HepG2 (cell line): ENCODE data around the gene BMERB1. TPM values are rescaled to one million over a fixed set of nuclear protein-coding genes. Genes with fewer than 3 reads are reported as not detected.

Experiments used
- ARHGAP35 ChIP-seq: sonication (generic); formaldehyde crosslinking; IDR thresholded peaks from 2 replicates; pipeline ENCODE4 v1.9.0; 2022; ENCODE audit warnings: mild to moderate bottlenecking, inconsistent platforms, moderate library complexity, missing genetic modification reagents, borderline replicate concordance
- FLYWCH1 ChIP-seq: sonication (generic); formaldehyde crosslinking; IDR thresholded peaks from 2 replicates; pipeline ENCODE4 v1.8.1; 2023; ENCODE audit warnings: mild to moderate bottlenecking, missing genetic modification reagents
- HOXD1 ChIP-seq: sonication (generic); formaldehyde crosslinking; IDR thresholded peaks from 2 replicates; pipeline ENCODE4 v1.5.0; 2020; ENCODE audit warnings: missing genetic modification reagents
- JUNB ChIP-seq: sonication (generic); formaldehyde crosslinking; IDR thresholded peaks from 2 replicates; pipeline ENCODE4 v1.8.0; 2022; ENCODE audit warnings: missing genetic modification reagents, mild to moderate bottlenecking, borderline replicate concordance
- MXI1 ChIP-seq: IDR thresholded peaks from 3 replicates; pipeline ENCODE4 v1.6.1; 2012; ENCODE audit warnings: low read depth, low read length, inconsistent platforms, borderline replicate concordance
- NRL ChIP-seq: sonication (generic); formaldehyde crosslinking; IDR thresholded peaks from 2 replicates; pipeline ENCODE4 v1.5.0; 2020; ENCODE audit warnings: missing genetic modification reagents, mild to moderate bottlenecking, moderate library complexity, borderline replicate concordance
- PHF5A ChIP-seq: IDR thresholded peaks from one replicate; pipeline ENCODE4 v1.6.1; 2018; ENCODE audit warnings: low read depth, missing genetic modification reagents; ENCODE audit not compliant: unreplicated experiment
- POLR2AphosphoS5 ChIP-seq: IDR thresholded peaks from 2 replicates; pipeline ENCODE4 v1.6.1; 2012; ENCODE audit warnings: low read depth, low read length
- RFX3 ChIP-seq: IDR thresholded peaks from 2 replicates; pipeline ENCODE4 v1.6.1; 2016; ENCODE audit warnings: missing biosample characterization, missing genetic modification reagents
- TEAD3 ChIP-seq: optimal IDR thresholded peaks from 2 replicates; pipeline ENCODE3; 2016; ENCODE audit warnings: borderline replicate concordance
- USF2 ChIP-seq, 2 experiments: sonication (generic) in 1 of 2; formaldehyde crosslinking in 1 of 2; IDR thresholded peaks; 2 replicates each; pipeline versions ENCODE4 v1.5.1 to v1.6.1; 2011 to 2020; ENCODE audit warnings: borderline replicate concordance in 1 of 2, low read depth in 1 of 2, low read length in 1 of 2, mild to moderate bottlenecking in 1 of 2, missing genetic modification reagents in 1 of 2, moderate library complexity in 1 of 2
- WIZ ChIP-seq: sonication (generic); formaldehyde crosslinking; IDR thresholded peaks from 2 replicates; pipeline ENCODE4 v1.5.1; 2020; ENCODE audit warnings: mild to moderate bottlenecking, missing genetic modification reagents
- YY1 ChIP-seq: IDR thresholded peaks from 2 replicates; pipeline ENCODE4 v1.6.1; 2011; ENCODE audit warnings: low read length, low read depth, moderate library complexity, mild to moderate bottlenecking; ENCODE audit not compliant: insufficient read depth, insufficient replicate concordance
- ZBTB34 ChIP-seq: sonication (generic); formaldehyde crosslinking; IDR thresholded peaks from 2 replicates; pipeline ENCODE4 v1.8.0; 2022; ENCODE audit warnings: mild to moderate bottlenecking, missing genetic modification reagents
- ZFP90 ChIP-seq: sonication (generic); formaldehyde crosslinking; IDR thresholded peaks from 2 replicates; pipeline ENCODE4 v1.8.0; 2022; ENCODE audit warnings: missing genetic modification reagents, mild to moderate bottlenecking, inconsistent platforms, borderline replicate concordance
- ZFP91 ChIP-seq: sonication (generic); formaldehyde crosslinking; IDR thresholded peaks from 2 replicates; pipeline ENCODE4 v1.9.0; 2022; ENCODE audit warnings: missing genetic modification reagents, mild to moderate bottlenecking, borderline replicate concordance
- ZNF101 ChIP-seq: sonication (generic); formaldehyde crosslinking; IDR thresholded peaks from 2 replicates; pipeline ENCODE4 v1.4.0; 2020; ENCODE audit warnings: mild to moderate bottlenecking, low read depth, missing genetic modification reagents, borderline replicate concordance
- ZNF512 ChIP-seq: sonication (generic); formaldehyde crosslinking; IDR thresholded peaks from 2 replicates; pipeline ENCODE4 v1.4.0; 2020; ENCODE audit warnings: mild to moderate bottlenecking, missing genetic modification reagents
- ZNF558 ChIP-seq: sonication (generic); formaldehyde crosslinking; IDR thresholded peaks from 2 replicates; pipeline ENCODE4 v1.9.0; 2022; ENCODE audit warnings: mild to moderate bottlenecking, missing genetic modification reagents, borderline replicate concordance
- ZNF75D ChIP-seq: sonication (generic); formaldehyde crosslinking; IDR thresholded peaks from 2 replicates; pipeline ENCODE4 v1.8.1; 2023; ENCODE audit warnings: missing genetic modification reagents, mild to moderate bottlenecking, borderline replicate concordance
- ZNF776 ChIP-seq: sonication (generic); formaldehyde crosslinking; IDR thresholded peaks from 2 replicates; pipeline ENCODE4 v1.4.0; 2020; ENCODE audit warnings: mild to moderate bottlenecking, missing genetic modification reagents
- ZNF790 ChIP-seq: sonication (generic); formaldehyde crosslinking; IDR thresholded peaks from 2 replicates; pipeline ENCODE4 v1.8.0; 2022; ENCODE audit warnings: missing genetic modification reagents, mild to moderate bottlenecking, borderline replicate concordance
- polyA plus RNA-seq, 8 experiments: library from polyadenylated mRNA; depleted of rRNA in 3 of 8; stranded (reverse) in 7 of 8; unstranded in 1 of 8; fragments of >200 nt; fragmentation: Illumina TruSeq in 4 of 8; extraction: Trizol in 4 of 8; gene quantifications; 2 replicates each; pipeline versions ENCODE4 v1.2.1 to v1.2.3, GENCODE V29; 2011 to 2016; ENCODE audit warnings: low read depth in 4 of 8, missing spikeins in 1 of 8, mixed read lengths in 1 of 8; ENCODE audit not compliant: insufficient read depth in 1 of 8
- total RNA-seq, 5 experiments: library from RNA; depleted of rRNA; stranded (reverse); fragments of >200 nt; fragmentation: Illumina TruSeq; extraction: Trizol; gene quantifications; 2 replicates each; pipeline ENCODE4 v1.2.3, GENCODE V29; 2016; ENCODE audit warnings: low read depth in 1 of 5

Gene BMERB1
- total and polyA plus RNA-seq, 2 of the 13 experiments (the other 11 are each of a cell fraction or from before 2014, with no cell fraction given) = 1.4 TPM

- TF ChIP-seq ZNF512 (CRISPR knock-in tag) (peak; percentile 82), ZNF101 (CRISPR knock-in tag) (no peak), YY1 (no peak), USF2 (IDR thresholded peaks at IDR 0.05; ENCODE audit: low read depth, low read length) (no peak), USF2 (CRISPR knock-in tag; IDR thresholded peaks at IDR 0.05; ENCODE audit: borderline replicate concordance) (no peak), ZNF790 (CRISPR knock-in tag) (no peak), TEAD3 (peak; percentile 77), PHF5A (peak; percentile 93), HOXD1 (CRISPR knock-in tag) (peak; percentile 45; the same call in 1 of the 2 replicates), ZNF776 (no peak), MXI1 (no peak; the same call in 2 of the 3 replicates), NRL (CRISPR knock-in tag) (no peak; the same call in 1 of the 2 replicates), FLYWCH1 (no peak; the same call in 1 of the 2 replicates), ZFP91 (CRISPR knock-in tag) (no peak; the same call in 1 of the 2 replicates), ZBTB34 (CRISPR knock-in tag) (peak; percentile 82; the same call in 1 of the 2 replicates), ZNF75D (CRISPR knock-in tag) (no peak), RFX3 (no peak), POLR2AphosphoS5 (0 out of 2 replicates have a peak, but pooled peaks have one; percentile 35), ZFP90 (no peak), ZNF558 (CRISPR knock-in tag) (0 out of 2 replicates have a peak, but pooled peaks have one; percentile 42), ARHGAP35 (CRISPR knock-in tag) (no peak), JUNB (CRISPR knock-in tag) (peak; percentile 45; the same call in 1 of the 2 replicates), WIZ (CRISPR knock-in tag) (no peak)
Measured at GRCh38 chr16:15398618-15399316, 35.6 kb upstream of the BMERB1 start (continued).
